Astrocyte (in vitro differentiated cells and primary cell): Measurements from ENCODE around the gene RBM27.

Experiments
- EZH2 ChIP-seq: IDR thresholded peaks from 2 replicates; pipeline ENCODE4 v1.6.1; 2012; ENCODE audit warnings: mild to moderate bottlenecking, low read length, inconsistent platforms; ENCODE audit not compliant: insufficient read depth
- TF ChIP-seq, protein P1 (sequence below): IDR thresholded peaks from 2 replicates; pipeline ENCODE4 v1.5.1; 2011; ENCODE audit warnings: low read depth, mild to moderate bottlenecking, inconsistent platforms, low read length, moderate library complexity; ENCODE audit not compliant: insufficient read depth

DNA sequence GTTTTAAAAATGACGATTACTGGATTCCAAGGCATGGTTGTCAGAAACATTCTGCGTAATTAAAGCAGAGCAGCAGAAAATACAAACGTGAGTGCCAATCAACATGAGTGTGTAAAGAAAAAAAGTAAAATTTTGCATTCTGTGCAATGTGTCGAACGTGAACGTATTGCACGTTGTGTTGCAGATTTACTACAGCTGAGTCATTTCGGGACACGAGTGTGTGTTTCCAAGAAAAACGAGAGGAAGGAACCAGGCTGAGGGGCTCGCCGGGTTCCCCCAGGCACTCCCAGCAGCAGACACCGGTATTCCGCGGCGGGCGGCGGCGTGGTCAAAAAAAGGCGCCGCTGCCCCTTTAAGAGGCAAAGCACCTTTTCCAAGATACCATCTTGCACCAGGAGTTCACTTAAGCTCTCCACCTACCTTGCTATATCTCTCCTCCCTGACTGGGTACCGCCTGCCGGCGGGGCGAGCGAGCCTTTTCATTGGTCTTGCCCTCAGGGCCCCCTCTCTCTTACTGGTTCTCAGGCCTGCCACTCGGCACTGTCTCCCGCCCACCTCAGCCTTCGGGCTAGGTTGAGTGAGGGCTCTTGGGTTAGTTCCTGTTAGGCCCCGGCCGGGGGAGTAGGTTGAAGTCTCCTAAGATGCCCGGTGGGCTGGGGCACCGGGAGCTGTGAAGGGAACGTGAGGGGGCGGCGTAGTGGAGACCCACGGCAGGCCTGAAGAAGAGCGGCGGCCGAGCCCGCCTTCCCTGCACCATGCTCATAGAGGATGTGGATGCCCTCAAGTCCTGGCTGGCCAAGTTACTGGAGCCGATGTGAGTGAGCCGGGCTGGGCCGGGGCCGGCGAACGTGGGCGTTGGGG is at the start of gene RBM27:
- TF ChIP-seq, protein P1, sequence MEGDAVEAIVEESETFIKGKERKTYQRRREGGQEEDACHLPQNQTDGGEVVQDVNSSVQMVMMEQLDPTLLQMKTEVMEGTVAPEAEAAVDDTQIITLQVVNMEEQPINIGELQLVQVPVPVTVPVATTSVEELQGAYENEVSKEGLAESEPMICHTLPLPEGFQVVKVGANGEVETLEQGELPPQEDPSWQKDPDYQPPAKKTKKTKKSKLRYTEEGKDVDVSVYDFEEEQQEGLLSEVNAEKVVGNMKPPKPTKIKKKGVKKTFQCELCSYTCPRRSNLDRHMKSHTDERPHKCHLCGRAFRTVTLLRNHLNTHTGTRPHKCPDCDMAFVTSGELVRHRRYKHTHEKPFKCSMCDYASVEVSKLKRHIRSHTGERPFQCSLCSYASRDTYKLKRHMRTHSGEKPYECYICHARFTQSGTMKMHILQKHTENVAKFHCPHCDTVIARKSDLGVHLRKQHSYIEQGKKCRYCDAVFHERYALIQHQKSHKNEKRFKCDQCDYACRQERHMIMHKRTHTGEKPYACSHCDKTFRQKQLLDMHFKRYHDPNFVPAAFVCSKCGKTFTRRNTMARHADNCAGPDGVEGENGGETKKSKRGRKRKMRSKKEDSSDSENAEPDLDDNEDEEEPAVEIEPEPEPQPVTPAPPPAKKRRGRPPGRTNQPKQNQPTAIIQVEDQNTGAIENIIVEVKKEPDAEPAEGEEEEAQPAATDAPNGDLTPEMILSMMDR: no peak
- TF ChIP-seq EZH2: no peak
